ENCODE data around the gene ABCB11.
"Not testable (repeated sequence)": the region's sequence is repeated elsewhere in the genome, so short reads cannot be mapped to it uniquely, and the experiment has no call there.

The ABCB11 gene

GRCh38 chr2:168970711-168971233 lies 60.4 kb downstream of the ABCB11 start:
- DNase-seq (ENCODE audit: low spot score): no peak

GRCh38 chr2:168969865-168970264 lies 61.3 kb downstream of the ABCB11 start:
- no peak for DNase-seq (ENCODE audit: low spot score)

DNA sequence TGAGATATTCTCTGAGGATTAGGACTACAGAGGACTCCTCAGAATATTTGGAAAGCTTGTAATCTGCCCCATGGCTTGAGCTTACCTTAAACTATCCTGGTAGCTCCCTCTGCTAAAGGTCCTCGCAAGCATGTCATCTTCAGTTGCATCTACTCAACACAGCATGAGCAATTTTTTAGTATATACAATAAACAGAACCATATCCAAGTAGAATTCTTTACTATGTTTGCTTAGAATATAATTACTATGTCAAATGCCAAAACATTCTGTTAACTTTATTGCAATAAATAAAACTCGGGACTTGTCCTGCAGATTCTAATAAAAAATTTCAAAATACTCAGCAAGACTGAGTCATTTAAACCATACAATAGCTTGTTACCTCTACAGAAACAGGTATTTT lies 62.8 kb downstream of the ABCB11 start:
- no peak for DNase-seq (ENCODE audit: low spot score)

DNA sequence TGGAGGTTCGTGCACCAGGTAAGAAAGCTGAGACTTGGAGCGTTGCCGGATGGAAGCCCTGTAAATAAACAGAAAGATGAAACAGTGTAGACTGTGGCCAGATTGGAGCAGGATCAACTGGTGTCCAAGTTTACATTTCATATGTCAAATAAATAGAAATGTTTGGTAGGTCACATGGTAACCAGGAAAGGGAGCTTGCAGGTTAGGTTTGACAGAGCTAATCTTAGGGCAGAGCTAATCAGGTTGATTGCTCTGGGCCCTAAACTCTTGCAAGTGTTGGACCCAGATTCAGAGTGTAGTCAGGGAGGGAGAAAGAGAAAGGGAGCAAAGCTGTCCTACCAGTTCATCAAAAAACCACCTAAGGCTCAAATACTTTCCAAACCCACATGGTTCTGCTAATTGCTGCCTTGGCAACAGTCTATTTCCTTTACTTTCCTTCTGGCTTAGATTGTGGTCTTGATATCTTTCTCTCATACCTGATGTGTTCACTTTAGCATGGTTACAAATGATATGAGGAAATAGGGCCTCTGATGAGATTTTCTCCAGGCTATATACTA lies 66.8 kb downstream of the ABCB11 start:
- no peak for DNase-seq (ENCODE audit: low spot score)

- DNase-seq (ENCODE audit: low spot score): no peak
Measured at GRCh38 chr2:168962636-168963035, 68.5 kb downstream of the ABCB11 start.

DNA sequence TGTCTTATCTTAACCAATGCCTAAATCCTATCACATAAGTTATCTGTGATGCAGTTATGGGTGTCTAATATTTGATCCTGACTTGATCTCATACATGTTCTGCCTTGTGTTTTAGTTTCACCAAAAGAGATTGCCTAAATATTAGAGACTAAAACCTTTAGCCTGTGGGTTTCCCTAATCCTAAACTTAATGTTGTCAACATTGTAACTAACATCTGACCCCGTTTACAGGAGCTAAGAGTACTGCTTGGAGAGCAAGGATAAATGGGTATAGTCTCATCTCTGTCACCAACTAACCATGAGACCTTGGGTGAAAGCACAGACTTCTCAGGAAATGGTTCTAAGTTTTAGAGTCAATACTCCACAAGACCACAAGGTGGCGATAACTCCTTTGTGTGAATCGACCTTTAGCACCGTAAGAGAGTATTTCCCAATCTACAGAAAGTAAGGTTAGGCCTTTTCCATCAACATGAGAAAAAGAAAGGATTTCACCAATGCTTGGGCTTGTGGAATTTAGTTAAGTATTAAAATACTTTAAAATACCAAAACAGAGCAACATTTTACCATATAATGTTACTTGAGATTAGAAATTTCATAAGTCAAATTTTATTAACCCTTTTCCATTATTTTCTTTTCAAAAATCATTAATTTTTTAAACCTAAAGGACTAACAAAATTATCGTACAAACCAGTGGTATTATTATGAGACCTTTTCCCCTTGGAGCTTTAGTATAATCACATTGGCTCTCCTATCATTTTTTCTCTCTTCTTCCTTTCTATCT lies 69.5 kb downstream of the ABCB11 start:
- peak; percentile 59 for DNase-seq (ENCODE audit: low spot score)

DNA sequence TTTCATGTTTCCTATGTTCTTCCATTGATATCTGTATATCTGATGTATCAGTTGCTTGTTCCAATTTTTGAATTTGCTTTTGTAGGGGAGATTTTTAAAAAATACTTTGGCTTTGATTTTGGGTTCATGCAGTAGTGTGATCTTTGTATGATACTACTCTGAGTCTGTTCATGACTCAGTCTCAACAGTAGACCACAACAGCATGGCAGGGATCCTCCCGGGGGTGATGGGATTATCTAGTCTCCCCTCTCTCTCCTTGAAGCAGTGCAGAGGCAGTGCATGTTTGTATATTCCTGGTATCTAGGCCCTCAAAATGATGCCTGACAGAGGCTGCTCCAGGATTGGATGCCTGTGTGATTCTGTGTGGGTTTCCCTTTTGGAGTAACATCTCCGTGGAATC lies 74.7 kb downstream of the ABCB11 start:
- DNase-seq (ENCODE audit: low spot score): no peak

GRCh38 chr2:168955321-168955720 lies 75.8 kb downstream of the ABCB11 start:
- DNase-seq (ENCODE audit: low spot score): no peak

DNA sequence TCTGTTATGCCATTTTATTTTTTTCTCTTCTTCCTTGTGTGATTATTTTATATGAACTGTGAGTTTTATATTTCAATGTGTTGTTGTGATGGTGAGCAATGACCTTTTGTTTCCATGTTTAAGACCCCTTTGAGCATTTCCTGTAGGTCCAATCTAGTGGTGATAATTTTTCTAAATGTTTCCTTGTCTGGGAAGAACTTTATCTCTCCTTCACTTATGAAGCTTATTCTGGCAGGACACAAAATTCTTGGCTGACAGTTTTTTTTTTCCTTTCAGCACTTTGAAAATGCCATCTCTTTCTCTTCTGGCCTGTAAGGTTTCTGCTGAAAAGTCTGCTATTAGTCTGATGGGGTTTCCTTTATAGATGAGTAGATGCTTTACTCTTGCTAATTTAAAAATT lies 76.9 kb downstream of the ABCB11 start:
- no peak for DNase-seq (ENCODE audit: low spot score)

DNA sequence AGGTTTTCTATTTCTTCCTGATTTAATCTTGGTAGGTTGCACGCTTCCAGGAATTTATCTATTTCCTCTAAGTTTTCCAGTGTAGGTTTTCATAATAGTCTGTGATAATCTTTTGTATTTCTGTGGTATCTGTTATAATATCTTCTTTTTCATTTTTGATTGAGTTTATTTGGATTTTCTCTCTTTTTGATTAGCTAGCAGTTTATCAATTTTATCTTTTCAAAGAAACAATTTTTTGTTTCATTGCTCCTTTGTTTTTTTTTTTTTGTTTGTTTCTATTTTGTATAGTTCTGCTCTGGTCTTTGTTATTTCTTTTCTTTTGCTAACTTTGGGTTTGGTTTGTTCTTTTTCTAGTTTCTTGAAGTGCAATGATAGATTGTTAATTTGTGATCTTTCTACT lies 78.7 kb downstream of the ABCB11 start:
- DNase-seq (ENCODE audit: low spot score): no peak

DNA sequence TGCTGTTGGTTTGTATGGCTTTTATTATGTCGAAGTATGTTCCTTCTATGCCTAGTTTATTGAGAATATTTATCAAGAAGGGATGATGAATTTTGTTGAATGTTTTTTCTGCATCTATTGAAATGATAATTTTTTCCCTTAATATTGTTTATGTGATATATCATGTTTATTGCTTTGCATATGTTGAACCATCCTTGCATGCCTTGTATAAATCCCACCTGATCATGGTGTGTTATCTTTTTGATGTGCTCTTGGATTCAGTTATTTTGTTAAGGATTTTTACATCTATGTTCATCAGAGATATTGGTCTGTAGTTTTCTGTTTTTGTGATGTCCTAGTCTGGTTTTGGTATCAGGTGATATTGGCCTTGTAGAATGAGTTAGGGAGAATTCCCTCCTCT lies 79.3 kb downstream of the ABCB11 start:
- DNase-seq (ENCODE audit: low spot score): no peak

- DNase-seq (ENCODE audit: low spot score): no peak
Measured at GRCh38 chr2:168949324-168949723, 81.8 kb downstream of the ABCB11 start.

GRCh38 chr2:168948621-168949212 lies 82.4 kb downstream of the ABCB11 start:
- DNase-seq (ENCODE audit: low spot score): no peak

GRCh38 chr2:168945508-168945907 lies 85.6 kb downstream of the ABCB11 start:
- DNase-seq (ENCODE audit: low spot score): no peak

- no peak for DNase-seq (ENCODE audit: low spot score)
Measured at GRCh38 chr2:168944065-168944464, 87.1 kb downstream of the ABCB11 start.

- DNase-seq (ENCODE audit: low spot score): no peak
Measured at GRCh38 chr2:168941297-168941696, 89.8 kb downstream of the ABCB11 start.

DNA sequence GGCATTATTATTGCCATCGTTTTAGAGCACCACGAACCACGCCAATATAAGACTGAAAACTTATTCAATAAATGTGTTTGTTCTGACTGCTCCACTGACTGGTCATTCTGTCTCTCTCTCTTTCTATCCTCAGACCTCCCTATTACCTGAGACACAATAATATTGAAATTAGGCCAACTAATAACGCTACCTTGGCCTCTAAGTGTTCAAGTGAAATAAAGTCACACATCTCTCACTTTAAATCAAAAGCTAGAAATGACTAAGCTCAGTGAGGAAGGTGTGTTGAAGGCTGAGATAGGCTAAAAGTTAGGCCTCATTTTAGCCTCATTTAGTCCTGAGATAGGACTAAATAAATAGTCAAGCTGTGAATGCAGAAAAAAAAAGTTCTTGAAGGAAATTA lies 91.2 kb downstream of the ABCB11 start:
- no peak for DNase-seq (ENCODE audit: low spot score)

- no peak for DNase-seq (ENCODE audit: low spot score)
Measured at GRCh38 chr2:168939061-168939460, 92.1 kb downstream of the ABCB11 start.

DNA sequence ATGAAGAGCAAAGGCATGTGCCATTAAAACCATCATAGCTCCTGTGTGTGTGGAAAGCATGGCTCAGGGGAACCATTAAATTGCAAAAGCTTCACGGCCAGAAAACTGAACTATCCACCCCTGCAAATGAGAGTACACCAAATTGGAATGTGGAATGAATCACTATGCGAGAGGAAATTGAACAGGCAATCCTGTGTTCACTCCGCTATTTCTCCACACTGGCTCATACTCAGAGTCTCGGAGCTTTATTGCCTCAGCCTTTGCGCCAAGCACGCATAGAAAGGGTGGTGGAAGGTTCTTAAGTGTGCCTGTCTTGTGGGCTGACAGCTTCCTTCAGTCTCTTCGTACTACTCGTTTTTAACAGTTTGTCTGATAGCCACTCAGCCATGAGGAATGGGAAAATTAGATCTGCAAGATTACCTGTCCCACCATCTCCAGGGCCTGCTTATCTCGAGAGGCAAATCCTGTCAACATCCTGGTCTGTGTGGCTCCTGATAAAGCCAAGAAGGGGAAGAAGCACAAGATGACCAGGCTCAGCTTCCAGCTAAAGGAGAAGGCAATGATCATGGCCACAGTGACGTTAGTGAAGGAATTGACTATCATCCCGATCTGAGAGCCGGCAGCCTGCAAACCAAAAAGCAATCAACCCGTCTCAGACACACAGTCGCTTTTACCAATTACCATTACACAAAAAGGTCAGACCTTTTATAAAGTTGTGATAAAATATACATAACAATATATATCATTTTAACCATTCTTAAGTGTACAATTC lies 95.1 kb downstream of the ABCB11 start:
- no peak for DNase-seq (ENCODE audit: low spot score)

GRCh38 chr2:168934826-168935225 lies 96.3 kb downstream of the ABCB11 start:
- DNase-seq (ENCODE audit: low spot score): no peak

GRCh38 chr2:168932174-168932573 lies 99.0 kb downstream of the ABCB11 start:
- DNase-seq (ENCODE audit: low spot score): not testable (repeated sequence)

DNA sequence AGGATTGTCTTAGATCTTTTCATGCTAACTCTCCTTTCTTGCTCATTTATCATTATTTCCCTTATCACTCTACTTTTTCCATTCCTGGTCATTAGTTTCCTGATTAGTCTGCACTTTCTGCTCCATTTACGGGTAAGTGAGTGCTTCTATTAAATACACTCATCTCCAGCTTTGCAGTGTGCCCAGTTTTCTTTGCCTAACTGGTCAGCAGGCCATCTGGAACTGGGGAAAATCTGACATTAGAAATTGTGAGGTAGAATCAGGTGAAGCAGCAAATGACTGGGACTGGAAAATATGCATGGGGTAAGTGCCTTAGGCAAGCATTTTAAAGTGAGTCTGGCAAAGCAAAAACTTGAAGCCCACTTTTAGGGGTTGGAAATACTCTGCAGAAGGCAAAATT lies 100.9 kb downstream of the ABCB11 start:
- DNase-seq (ENCODE audit: low spot score): no peak

DNA sequence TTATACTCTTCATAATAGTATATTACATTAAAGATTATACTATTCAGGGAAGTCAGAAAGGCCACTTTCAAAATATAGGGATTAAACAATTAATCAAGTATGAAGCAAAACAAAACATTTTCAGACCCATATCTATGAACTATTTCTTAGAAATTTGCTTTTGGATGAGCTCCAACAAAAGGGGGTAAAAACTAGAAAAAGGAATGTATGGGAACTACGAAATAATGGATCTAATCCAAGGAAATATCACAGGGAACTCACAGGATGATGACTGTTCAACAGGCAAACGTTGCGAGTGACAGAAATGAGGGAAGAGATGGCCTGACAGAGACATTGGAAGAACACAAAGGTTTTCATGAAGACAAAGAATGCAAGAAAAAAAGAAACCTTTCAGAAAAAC lies 102.1 kb downstream of the ABCB11 start:
- DNase-seq (ENCODE audit: low spot score): no peak
